Lower lobe of right lung (tissue), 2 donors: ENCODE results near the gene MEGF10. TPM values are rescaled to one million over a fixed set of nuclear protein-coding genes. Genes with fewer than 3 reads are reported as not detected.

Experiments used
- ATAC-seq, 2 donors: fragments of 200-7000 bp; cut with Tn5 transposase; one replicate each; pipeline ENCODE4 v1.9.1; 2020 to 2022; ENCODE audit warnings: mild to moderate bottlenecking in 2 of 2, moderate library complexity in 2 of 2
- DNase-seq: peaks from one replicate; pipeline ENCODE4 v3.0.0-alpha.2; 2020
- H3K27ac ChIP-seq: fragments of 200-600 bp; one replicate; pipeline ENCODE4 v1.8.0; 2022
- H3K27me3 ChIP-seq: fragments of 200-600 bp; one replicate; pipeline ENCODE4 v1.8.0; 2022; ENCODE audit warnings: low read depth
- H3K36me3 ChIP-seq: fragments of 200-600 bp; one replicate; pipeline ENCODE4 v1.8.0; 2022; ENCODE audit warnings: mild to moderate bottlenecking
- H3K4me1 ChIP-seq: fragments of 200-600 bp; one replicate; pipeline ENCODE4 v1.8.0; 2022
- H3K4me3 ChIP-seq: fragments of 200-600 bp; one replicate; pipeline ENCODE4 v1.8.0; 2022; ENCODE audit warnings: mild to moderate bottlenecking
- H3K9me3 ChIP-seq: fragments of 200-600 bp; one replicate; pipeline ENCODE4 v1.8.0; 2022
- intact Hi-C: fragments of 100-400 bp; cut with DNase I; formaldehyde crosslinking; loops from one replicate; pipeline ENCODE4 v1.11.0; 2022
- total RNA-seq: library from RNA; stranded (reverse); fragmentation: NEBNext Ultra II Directional; extraction: Animal tissue kit (Norgen Biotek cat#: 25700); gene quantifications from one replicate; pipeline ENCODE4 v1.2.1, GENCODE V29; 2021
- TF ChIP-seq, protein P1 (sequence below): fragments of 200-600 bp; IDR thresholded peaks from one replicate; pipeline ENCODE4 v1.8.0; 2022; ENCODE audit warnings: antibody characterized with exemption, mild to moderate bottlenecking
- donor health status: DM: no; HTN: yes; CAD: no; lungs with severe emphysema.

The MEGF10 gene
- total RNA-seq, 1 donor from 2014 or later: 0.30 TPM

DNA sequence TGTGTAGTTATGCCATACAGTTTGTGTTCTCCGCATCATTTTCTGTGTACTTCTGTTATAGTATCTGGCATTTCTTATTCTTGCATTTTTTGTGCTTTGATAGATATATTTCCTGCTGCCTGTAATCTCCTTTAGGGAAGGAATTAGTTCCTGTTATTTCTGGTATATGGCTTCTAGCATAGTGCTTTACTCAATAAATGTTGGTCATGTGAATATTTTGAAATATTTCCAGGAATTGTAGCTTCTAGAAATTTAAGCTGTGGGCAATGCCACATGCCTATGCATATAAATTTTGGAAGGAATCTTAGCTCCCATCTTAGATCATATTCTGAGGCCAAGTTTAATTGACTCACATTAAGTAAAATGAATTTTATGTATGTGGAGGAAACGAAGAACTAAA is 215.3 kb downstream of the MEGF10 start:
- intact Hi-C loops: no loop called here
- Histone ChIP-seq H3K27ac (no peak overlapping the region), H3K27me3 (no peaks in the 10 kb centered on the region), H3K4me1 (no peaks in the 10 kb centered on the region), H3K4me3 (no peak overlapping the region), H3K36me3 (no peaks in the 10 kb centered on the region), H3K9me3 (no peaks in the 10 kb centered on the region)
- DNase-seq: no peak
- TF ChIP-seq, protein P1, sequence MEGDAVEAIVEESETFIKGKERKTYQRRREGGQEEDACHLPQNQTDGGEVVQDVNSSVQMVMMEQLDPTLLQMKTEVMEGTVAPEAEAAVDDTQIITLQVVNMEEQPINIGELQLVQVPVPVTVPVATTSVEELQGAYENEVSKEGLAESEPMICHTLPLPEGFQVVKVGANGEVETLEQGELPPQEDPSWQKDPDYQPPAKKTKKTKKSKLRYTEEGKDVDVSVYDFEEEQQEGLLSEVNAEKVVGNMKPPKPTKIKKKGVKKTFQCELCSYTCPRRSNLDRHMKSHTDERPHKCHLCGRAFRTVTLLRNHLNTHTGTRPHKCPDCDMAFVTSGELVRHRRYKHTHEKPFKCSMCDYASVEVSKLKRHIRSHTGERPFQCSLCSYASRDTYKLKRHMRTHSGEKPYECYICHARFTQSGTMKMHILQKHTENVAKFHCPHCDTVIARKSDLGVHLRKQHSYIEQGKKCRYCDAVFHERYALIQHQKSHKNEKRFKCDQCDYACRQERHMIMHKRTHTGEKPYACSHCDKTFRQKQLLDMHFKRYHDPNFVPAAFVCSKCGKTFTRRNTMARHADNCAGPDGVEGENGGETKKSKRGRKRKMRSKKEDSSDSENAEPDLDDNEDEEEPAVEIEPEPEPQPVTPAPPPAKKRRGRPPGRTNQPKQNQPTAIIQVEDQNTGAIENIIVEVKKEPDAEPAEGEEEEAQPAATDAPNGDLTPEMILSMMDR: no peak
- peak; percentile 11 to 59 for ATAC-seq

DNA sequence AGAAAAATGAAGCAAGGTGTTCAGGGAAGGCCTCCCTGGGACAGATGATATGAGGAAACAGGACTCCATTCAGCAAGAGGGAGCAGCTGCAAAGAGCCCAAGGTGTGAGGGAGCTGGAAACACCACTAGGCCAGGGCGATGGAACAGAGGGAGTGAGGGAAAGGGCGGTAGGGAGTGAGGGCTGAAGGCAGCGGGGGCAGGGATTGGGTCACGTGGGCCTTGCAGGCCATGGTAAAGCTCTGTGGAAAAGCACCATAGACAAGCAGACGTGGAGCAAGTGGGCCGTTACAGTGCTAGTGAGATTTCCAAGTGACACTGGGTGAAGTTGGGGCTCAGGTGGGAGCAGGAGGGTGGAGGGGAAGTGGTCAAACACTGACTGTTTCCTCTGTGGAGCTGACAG is 216.0 kb downstream of the MEGF10 start:
- H3K36me3 ChIP-seq: no peaks in the 10 kb centered on the region
- ATAC-seq (peak in 1 of 2 donors; percentile 11), DNase-seq (no peak)
- TF ChIP-seq, protein P1: no peak
- H3K27me3 ChIP-seq: no peaks in the 10 kb centered on the region
- H3K4me1 ChIP-seq: no peaks in the 10 kb centered on the region
- H3K27ac ChIP-seq: no peak overlapping the region
- intact Hi-C loops: no loop called here
- no peaks in the 10 kb centered on the region for H3K9me3 ChIP-seq
- no peak overlapping the region for H3K4me3 ChIP-seq

DNA sequence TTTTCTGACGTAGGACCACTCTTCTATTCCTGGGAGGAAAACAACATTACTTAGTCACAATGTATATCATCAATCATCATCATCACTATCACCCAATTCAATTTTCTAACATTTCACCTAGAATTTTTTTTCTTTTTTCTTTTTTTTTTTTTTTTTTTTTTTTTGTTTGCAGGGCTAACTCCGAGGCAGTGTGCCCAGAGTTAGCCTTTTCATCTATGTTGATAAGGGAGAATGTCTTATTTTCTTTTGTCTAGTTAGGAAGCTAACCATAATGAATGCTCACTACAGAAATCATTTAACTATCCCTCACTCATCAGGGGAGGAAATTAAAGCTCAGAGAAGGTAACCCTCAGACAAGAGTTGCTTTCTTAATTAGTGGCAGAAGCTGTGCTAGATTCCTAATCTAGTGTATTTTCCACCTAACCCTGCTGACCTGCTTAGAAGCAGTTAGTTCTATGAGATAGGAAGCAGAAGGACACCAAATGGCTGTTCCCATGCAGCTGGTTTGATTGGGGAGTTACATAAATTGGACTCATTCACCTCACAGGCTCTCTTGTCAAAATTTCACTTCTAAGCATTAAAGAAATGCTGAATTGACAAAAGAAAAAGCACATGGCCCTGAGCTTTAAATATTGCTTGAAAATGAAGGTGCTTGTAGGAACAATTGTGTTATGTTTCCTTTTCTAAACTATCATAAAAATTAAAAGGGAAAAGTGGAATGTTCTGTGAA is 218.2 kb downstream of the MEGF10 start:
- ATAC-seq: no peak
- intact Hi-C loops: no loop called here

More for the DNA sequence above, 218.2 kb downstream of the MEGF10 start:
- Histone ChIP-seq H3K27me3 (no peaks in the 10 kb centered on the region), H3K27ac (no peak overlapping the region), H3K4me3 (no peak overlapping the region), H3K36me3 (no peaks in the 10 kb centered on the region), H3K4me1 (no peaks in the 10 kb centered on the region), H3K9me3 (no peaks in the 10 kb centered on the region)
- DNase-seq: no peak
- TF ChIP-seq, protein P1: no peak

Other genes starting within 250 kb of the MEGF10 start
- 7.5 TPM for gene C5orf63, start 217.3 kb upstream of the MEGF10 start, total RNA-seq
- gene PRRC1, start 226.8 kb downstream of the MEGF10 start, total RNA-seq: 49.7 TPM